Measurements from ENCODE around the gene STAT5B. TPM values are rescaled to one million over a fixed set of nuclear protein-coding genes. Genes with fewer than 3 reads are reported as not detected.

The STAT5B gene
- total and polyA plus RNA-seq, 9 of the 15 experiments (the other 6 are each of a cell fraction or from before 2014, with no cell fraction given) = 20.8 to 176 (median 92.4) TPM

DNA sequence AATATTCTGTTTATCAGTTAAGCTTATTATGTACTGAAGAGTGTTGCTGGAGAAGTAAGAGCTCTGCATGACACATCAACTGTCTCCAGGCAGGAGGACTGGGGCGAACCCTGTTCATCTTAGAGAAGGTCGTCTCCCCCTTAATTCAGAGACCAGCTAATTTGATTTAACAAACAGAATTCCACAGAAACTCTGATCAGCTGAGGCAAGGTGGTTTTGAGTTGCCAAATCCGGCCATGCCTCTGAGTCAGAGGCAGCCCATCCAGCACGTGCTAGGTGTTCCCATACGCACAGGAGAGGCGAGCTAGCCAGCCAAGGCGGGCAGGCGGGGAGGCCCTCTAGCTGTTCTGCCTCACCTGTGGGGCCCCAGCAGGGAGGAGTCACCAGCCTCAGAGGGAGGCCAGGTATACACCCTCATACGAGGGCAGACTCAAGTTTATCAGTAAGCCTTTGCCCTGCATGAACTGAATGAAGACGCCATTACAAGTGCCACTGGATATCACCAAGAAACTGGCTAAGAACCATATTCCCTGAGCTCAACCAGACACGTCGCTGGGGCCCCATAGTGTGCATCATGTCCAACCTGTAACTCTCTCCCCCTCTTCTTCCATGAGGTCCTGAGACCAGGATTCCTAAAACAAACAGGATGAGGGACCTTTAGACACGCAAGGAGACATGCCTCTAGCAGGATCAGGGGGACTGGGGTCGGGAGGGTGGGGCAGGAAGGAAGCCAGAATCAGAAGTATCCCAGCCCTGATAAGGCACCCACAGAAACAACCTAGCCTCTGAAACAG lies 37.8 kb upstream of the STAT5B start (continued):
- TF ChIP-seq, protein P1, sequence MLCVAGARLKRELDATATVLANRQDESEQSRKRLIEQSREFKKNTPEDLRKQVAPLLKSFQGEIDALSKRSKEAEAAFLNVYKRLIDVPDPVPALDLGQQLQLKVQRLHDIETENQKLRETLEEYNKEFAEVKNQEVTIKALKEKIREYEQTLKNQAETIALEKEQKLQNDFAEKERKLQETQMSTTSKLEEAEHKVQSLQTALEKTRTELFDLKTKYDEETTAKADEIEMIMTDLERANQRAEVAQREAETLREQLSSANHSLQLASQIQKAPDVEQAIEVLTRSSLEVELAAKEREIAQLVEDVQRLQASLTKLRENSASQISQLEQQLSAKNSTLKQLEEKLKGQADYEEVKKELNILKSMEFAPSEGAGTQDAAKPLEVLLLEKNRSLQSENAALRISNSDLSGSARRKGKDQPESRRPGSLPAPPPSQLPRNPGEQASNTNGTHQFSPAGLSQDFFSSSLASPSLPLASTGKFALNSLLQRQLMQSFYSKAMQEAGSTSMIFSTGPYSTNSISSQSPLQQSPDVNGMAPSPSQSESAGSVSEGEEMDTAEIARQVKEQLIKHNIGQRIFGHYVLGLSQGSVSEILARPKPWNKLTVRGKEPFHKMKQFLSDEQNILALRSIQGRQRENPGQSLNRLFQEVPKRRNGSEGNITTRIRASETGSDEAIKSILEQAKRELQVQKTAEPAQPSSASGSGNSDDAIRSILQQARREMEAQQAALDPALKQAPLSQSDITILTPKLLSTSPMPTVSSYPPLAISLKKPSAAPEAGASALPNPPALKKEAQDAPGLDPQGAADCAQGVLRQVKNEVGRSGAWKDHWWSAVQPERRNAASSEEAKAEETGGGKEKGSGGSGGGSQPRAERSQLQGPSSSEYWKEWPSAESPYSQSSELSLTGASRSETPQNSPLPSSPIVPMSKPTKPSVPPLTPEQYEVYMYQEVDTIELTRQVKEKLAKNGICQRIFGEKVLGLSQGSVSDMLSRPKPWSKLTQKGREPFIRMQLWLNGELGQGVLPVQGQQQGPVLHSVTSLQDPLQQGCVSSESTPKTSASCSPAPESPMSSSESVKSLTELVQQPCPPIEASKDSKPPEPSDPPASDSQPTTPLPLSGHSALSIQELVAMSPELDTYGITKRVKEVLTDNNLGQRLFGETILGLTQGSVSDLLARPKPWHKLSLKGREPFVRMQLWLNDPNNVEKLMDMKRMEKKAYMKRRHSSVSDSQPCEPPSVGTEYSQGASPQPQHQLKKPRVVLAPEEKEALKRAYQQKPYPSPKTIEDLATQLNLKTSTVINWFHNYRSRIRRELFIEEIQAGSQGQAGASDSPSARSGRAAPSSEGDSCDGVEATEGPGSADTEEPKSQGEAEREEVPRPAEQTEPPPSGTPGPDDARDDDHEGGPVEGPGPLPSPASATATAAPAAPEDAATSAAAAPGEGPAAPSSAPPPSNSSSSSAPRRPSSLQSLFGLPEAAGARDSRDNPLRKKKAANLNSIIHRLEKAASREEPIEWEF (CRISPR knock-in tag; IDR thresholded peaks at IDR 0.05) = peak; percentile 38; the same call in 1 of the 2 replicates
- TF ChIP-seq ZNF146 (CRISPR knock-in tag; IDR thresholded peaks at IDR 0.05; ENCODE audit: unreplicated experiment) (no peak), ZNF785 (CRISPR knock-in tag; IDR thresholded peaks at IDR 0.05) (no peak; the same call in 1 of the 2 replicates), NR2C2 (CRISPR knock-in tag; IDR thresholded peaks at IDR 0.05) (no peak), NR2C2 (tag; IDR thresholded peaks at IDR 0.05) (no peak; the same call in 1 of the 2 replicates), ILF3 (IDR thresholded peaks at IDR 0.05; ENCODE audit: borderline replicate concordance) (no peak), PURB (CRISPR knock-in tag; IDR thresholded peaks at IDR 0.05; ENCODE audit: low read depth) (no peak), ZBTB8A (IDR thresholded peaks at IDR 0.05; ENCODE audit: partially characterized antibody) (no peak), GABPA (tag; conservative IDR thresholded peaks at IDR 0.05; ENCODE audit: low read depth) (peak; percentile 58), ZNF23 (CRISPR knock-in tag; IDR thresholded peaks at IDR 0.05) (no peak), TAL1 (IDR thresholded peaks at IDR 0.05) (0 out of 2 replicates have a peak, but pooled peaks have one; percentile 5), SMARCA5 (IDR thresholded peaks at IDR 0.05) (peak; percentile 21; the same call in 1 of the 2 replicates), PCBP2 (IDR thresholded peaks at IDR 0.05; ENCODE audit: low read depth, low read length, poor library complexity, severe bottlenecking) (no peak), ZBTB7A (IDR thresholded peaks at IDR 0.05; ENCODE audit: borderline replicate concordance, control insufficient read depth, low read depth, low read length) (peak; percentile 68; the same call in 1 of the 2 replicates)
- TF ChIP-seq, protein P2, sequence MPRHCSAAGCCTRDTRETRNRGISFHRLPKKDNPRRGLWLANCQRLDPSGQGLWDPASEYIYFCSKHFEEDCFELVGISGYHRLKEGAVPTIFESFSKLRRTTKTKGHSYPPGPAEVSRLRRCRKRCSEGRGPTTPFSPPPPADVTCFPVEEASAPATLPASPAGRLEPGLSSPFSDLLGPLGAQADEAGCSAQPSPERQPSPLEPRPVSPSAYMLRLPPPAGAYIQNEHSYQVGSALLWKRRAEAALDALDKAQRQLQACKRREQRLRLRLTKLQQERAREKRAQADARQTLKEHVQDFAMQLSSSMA (CRISPR knock-in tag; IDR thresholded peaks at IDR 0.05) = 0 out of 2 replicates have a peak, but pooled peaks have one; percentile 27
- TF ChIP-seq, protein P3, sequence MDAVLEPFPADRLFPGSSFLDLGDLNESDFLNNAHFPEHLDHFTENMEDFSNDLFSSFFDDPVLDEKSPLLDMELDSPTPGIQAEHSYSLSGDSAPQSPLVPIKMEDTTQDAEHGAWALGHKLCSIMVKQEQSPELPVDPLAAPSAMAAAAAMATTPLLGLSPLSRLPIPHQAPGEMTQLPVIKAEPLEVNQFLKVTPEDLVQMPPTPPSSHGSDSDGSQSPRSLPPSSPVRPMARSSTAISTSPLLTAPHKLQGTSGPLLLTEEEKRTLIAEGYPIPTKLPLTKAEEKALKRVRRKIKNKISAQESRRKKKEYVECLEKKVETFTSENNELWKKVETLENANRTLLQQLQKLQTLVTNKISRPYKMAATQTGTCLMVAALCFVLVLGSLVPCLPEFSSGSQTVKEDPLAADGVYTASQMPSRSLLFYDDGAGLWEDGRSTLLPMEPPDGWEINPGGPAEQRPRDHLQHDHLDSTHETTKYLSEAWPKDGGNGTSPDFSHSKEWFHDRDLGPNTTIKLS (IDR thresholded peaks at IDR 0.05; ENCODE audit: borderline replicate concordance, low read depth) = no peak
- TF ChIP-seq, protein P4, sequence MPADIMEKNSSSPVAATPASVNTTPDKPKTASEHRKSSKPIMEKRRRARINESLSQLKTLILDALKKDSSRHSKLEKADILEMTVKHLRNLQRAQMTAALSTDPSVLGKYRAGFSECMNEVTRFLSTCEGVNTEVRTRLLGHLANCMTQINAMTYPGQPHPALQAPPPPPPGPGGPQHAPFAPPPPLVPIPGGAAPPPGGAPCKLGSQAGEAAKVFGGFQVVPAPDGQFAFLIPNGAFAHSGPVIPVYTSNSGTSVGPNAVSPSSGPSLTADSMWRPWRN (IDR thresholded peaks at IDR 0.05; ENCODE audit: low read depth) = no peak
- TF ChIP-seq, protein P5, sequence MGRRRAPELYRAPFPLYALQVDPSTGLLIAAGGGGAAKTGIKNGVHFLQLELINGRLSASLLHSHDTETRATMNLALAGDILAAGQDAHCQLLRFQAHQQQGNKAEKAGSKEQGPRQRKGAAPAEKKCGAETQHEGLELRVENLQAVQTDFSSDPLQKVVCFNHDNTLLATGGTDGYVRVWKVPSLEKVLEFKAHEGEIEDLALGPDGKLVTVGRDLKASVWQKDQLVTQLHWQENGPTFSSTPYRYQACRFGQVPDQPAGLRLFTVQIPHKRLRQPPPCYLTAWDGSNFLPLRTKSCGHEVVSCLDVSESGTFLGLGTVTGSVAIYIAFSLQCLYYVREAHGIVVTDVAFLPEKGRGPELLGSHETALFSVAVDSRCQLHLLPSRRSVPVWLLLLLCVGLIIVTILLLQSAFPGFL (CRISPR knock-in tag; IDR thresholded peaks at IDR 0.05) = 0 out of 2 replicates have a peak, but pooled peaks have one; percentile 29

Measured in K562 (cell line).